Activated CD8-positive, alpha-beta T cell treated with anti-CD3 and anti-CD28 coated beads for 36 hours (primary cell): ENCODE measurements around the gene TLX1. TPM values are rescaled to one million over a fixed set of nuclear protein-coding genes. Genes with fewer than 3 reads are reported as not detected.

Experiments
- ATAC-seq: fragments of 200-7000 bp; cut with Tn5 transposase; one replicate; pipeline ENCODE4 v1.10.0; 2021; ENCODE audit warnings: mild to moderate bottlenecking, moderate library complexity
- CTCF ChIA-PET: fragments of 350-600 bp; sonication (Branson Sonifier 250); formaldehyde crosslinking; loops from one replicate; lab custom pipeline; 2021; ENCODE audit warnings: antibody characterized with exemption; lab: Charles Lee
- POLR2A ChIA-PET: fragments of 350-600 bp; sonication (Branson Sonifier 250); formaldehyde crosslinking; loops from one replicate; lab custom pipeline; 2021; ENCODE audit warnings: antibody characterized with exemption; lab: Charles Lee
- DNase-seq: peaks from one replicate; pipeline ENCODE4 v3.0.0-alpha.2; 2020
- H3K27ac Mint-ChIP-seq: one replicate; pipeline ENCODE4 v1.8.0; 2021; ENCODE audit warnings: mild to moderate bottlenecking, mixed read lengths
- H3K27me3 Mint-ChIP-seq: one replicate; pipeline ENCODE4 v1.8.0; 2021; ENCODE audit warnings: mixed read lengths
- H3K36me3 Mint-ChIP-seq: one replicate; pipeline ENCODE4 v1.8.0; 2021; ENCODE audit warnings: low read depth, mixed read lengths
- H3K4me1 Mint-ChIP-seq: one replicate; pipeline ENCODE4 v1.8.0; 2021; ENCODE audit warnings: low read depth, mixed read lengths
- H3K4me3 Mint-ChIP-seq: one replicate; pipeline ENCODE4 v1.8.0; 2021; ENCODE audit warnings: mild to moderate bottlenecking, moderate library complexity, mixed read lengths
- H3K9me3 Mint-ChIP-seq: one replicate; pipeline ENCODE4 v1.8.0; 2021; ENCODE audit warnings: mixed read lengths
- intact Hi-C: fragments of 100-400 bp; cut with micrococcal nuclease; formaldehyde crosslinking; loops from one replicate; pipeline ENCODE4 v1.10.0; 2022
- total RNA-seq, 2 experiments: library from RNA; stranded (reverse); gene quantifications; one replicate each; pipeline ENCODE4 v1.2.3, GENCODE V29; 2021
- TF ChIP-seq, protein P1 (sequence below): fragments of 200-600 bp; IDR thresholded peaks from one replicate; pipeline ENCODE4 v1.8.0; 2022; ENCODE audit warnings: antibody characterized with exemption, mild to moderate bottlenecking

The TLX1 gene
- total RNA-seq, 2 experiments from 2014 or later = not detected

DNA sequence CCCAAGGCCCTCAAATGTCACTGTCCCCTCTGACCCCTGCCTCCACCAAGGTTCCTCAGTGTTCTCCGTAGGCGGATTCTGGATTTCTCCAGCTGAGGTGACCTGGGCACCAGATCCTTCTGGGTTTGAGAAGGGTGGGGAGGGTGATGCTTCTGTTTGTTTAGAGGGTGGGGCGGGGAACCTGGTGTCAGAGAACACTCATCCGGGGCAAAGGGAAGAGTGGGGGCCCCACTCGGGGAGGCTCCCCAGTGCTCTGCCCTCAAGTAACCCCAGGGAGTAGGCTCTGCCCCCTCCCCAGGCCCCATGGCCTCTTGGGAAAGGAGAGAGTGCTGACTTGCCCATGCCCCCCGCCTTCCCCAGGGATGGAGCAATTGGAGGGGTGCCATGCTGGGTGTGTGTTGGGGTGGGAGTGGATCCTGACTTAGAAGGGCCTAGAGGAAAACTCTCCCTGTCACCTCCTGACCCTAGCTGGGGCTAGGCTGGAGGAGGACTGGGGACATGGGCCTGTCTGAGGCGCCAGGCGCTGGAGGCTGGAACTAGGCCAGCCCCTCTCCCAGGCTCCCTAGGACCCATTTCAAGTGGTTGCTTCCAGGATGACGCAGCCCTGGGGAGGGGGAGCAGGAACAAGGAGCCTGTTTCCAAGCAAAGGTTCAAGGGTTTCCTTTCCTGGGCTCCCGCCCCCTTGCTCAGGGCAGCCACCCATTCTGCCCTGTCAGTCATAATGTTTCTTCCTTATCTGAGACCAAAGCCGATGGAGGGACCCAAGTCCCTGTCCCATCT is 41.4 kb upstream of the TLX1 start:
- Mint-ChIP-seq H3K27ac (no peak overlapping the region), H3K9me3 (no peaks in the 10 kb centered on the region), H3K4me3 (no peak overlapping the region), H3K27me3 (peaks cover 34% of the 10 kb centered on the region), H3K36me3 (no peaks in the 10 kb centered on the region), H3K4me1 (no peaks in the 10 kb centered on the region)
- TF ChIP-seq, protein P1, sequence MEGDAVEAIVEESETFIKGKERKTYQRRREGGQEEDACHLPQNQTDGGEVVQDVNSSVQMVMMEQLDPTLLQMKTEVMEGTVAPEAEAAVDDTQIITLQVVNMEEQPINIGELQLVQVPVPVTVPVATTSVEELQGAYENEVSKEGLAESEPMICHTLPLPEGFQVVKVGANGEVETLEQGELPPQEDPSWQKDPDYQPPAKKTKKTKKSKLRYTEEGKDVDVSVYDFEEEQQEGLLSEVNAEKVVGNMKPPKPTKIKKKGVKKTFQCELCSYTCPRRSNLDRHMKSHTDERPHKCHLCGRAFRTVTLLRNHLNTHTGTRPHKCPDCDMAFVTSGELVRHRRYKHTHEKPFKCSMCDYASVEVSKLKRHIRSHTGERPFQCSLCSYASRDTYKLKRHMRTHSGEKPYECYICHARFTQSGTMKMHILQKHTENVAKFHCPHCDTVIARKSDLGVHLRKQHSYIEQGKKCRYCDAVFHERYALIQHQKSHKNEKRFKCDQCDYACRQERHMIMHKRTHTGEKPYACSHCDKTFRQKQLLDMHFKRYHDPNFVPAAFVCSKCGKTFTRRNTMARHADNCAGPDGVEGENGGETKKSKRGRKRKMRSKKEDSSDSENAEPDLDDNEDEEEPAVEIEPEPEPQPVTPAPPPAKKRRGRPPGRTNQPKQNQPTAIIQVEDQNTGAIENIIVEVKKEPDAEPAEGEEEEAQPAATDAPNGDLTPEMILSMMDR = no peak
- CTCF ChIA-PET = interaction anchor here (1.7 to 14.0 kb wide), 3 partner anchors 29 to 54 kb away, joined by 5 to 507 read pairs (median 24); no protein-coding TSS in a partner anchor
- DNase-seq = no peak
- intact Hi-C loops = no loop called here
- POLR2A ChIA-PET = no interaction called here
- ATAC-seq = no peak

DNA sequence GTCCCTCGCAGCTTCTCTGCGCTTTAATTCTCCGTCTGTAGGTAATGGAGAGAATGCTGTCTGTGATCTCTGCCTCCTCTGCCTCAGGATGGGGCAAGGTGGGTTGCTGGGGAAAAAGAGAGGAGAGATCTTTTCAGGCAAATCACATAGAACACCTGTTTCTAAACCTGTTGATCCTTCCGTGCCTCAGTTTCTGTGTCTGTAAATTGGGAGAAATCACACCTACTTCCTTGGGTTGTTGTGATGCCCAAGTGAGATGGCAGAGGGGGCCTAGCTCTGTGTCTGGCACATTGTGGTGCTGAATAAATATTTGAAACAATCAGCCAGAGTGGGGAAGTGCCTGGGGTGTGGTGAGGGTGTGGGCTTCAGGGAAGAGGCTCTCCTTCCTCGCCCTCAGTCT is 40.5 kb upstream of the TLX1 start:
- CTCF ChIA-PET = interaction anchor here (2.0 to 14.0 kb wide), 3 partner anchors 11 to 71 kb away, joined by 7 to 507 read pairs (median 8); no protein-coding TSS in a partner anchor
- peaks cover under 1% of the 10 kb centered on the region for H3K4me1 Mint-ChIP-seq
- no peaks in the 10 kb centered on the region for H3K9me3 Mint-ChIP-seq
- H3K27ac Mint-ChIP-seq = no peak overlapping the region
- TF ChIP-seq, protein P1 = no peak
- ATAC-seq = no peak
- no peak for DNase-seq
- H3K4me3 Mint-ChIP-seq = no peak overlapping the region
- intact Hi-C loops = no loop called here
- peaks cover 32% of the 10 kb centered on the region for H3K27me3 Mint-ChIP-seq
- H3K36me3 Mint-ChIP-seq = no peaks in the 10 kb centered on the region
- POLR2A ChIA-PET = no interaction called here

- Mint-ChIP-seq H3K9me3 (no peaks in the 10 kb centered on the region), H3K27me3 (peaks cover 31% of the 10 kb centered on the region), H3K27ac (no peak overlapping the region), H3K4me1 (peaks cover 3% of the 10 kb centered on the region), H3K36me3 (no peaks in the 10 kb centered on the region), H3K4me3 (no peak overlapping the region)
- TF ChIP-seq, protein P1 = no peak
- ATAC-seq (no peak), DNase-seq (no peak)
- intact Hi-C loops = no loop called here
- ChIA-PET CTCF (interaction anchor here (1.0 to 14.0 kb wide), 6 partner anchors 10 to 70 kb away, joined by 3 to 507 read pairs (median 8); no protein-coding TSS in a partner anchor), POLR2A (interaction anchor here (0.8 kb wide), 1 partner anchor 8 kb away, joined by 3 read pairs; no protein-coding TSS in a partner anchor)
Observed at GRCh38 chr10:101091546-101092290, 39.4 kb upstream of the TLX1 start.

GRCh38 chr10:101092881-101093354 is 38.2 kb upstream of the TLX1 start:
- TF ChIP-seq, protein P1 = no peak
- no peak for ATAC-seq
- intact Hi-C loops = no loop called here
- H3K27me3 Mint-ChIP-seq = peaks cover 29% of the 10 kb centered on the region
- no peaks in the 10 kb centered on the region for H3K36me3 Mint-ChIP-seq
- DNase-seq = no peak
- POLR2A ChIA-PET = interaction anchor here (0.8 kb wide), 1 partner anchor 9 kb away, joined by 3 read pairs; no protein-coding TSS in a partner anchor
- no peaks in the 10 kb centered on the region for H3K9me3 Mint-ChIP-seq
- H3K4me3 Mint-ChIP-seq = no peak overlapping the region
- CTCF ChIA-PET = interaction anchor here (1.5 to 14.0 kb wide), 3 partner anchors 9 to 51 kb away, joined by 3 to 507 read pairs (median 32); no protein-coding TSS in a partner anchor
- H3K4me1 Mint-ChIP-seq = peaks cover 3% of the 10 kb centered on the region
- H3K27ac Mint-ChIP-seq = no peak overlapping the region
